ENCODE measurements around the gene CADM4. TPM values are rescaled to one million over a fixed set of nuclear protein-coding genes. Genes with fewer than 3 reads are reported as not detected.

Gene CADM4
- total RNA-seq, 1 experiment from 2014 or later, result 17.5 TPM

DNA sequence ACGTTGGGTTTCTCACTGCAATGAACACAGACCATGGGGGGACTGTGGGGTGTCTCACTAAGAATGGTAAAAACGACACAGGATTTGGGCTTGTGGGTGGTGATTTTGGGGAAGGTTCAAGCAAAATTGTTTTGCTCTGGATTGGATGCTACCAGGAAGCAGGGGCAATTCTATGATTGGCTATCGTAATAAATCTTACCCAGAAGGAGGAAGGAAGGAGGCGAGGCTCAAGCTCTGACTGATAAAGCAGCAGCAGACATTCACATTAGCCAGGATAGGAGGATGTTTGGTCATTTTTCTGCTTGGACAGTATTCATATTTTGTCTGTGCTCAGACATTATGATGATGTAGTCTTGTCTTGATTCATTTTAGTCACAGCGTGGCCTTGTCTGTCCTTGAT lies 41.8 kb downstream of the CADM4 start:
- Mint-ChIP-seq H3K9me3 (ENCODE audit: low read depth, unreplicated experiment) (no peaks in the 10 kb centered on the region), H3K27ac (ENCODE audit: unreplicated experiment) (no peak overlapping the region), H3K36me3 (ENCODE audit: insufficient read depth, unreplicated experiment) (peaks cover 60% of the 10 kb centered on the region), H3K27me3 (ENCODE audit: unreplicated experiment) (no peaks in the 10 kb centered on the region), H3K4me3 (ENCODE audit: low read depth, unreplicated experiment) (peak overlapping the region; percentile 99), H3K4me1 (ENCODE audit: low read depth, unreplicated experiment) (peaks cover 31% of the 10 kb centered on the region)
- BruUV-seq (replicated peaks), result no TSS peak
- CTCF ChIA-PET, result no interaction called here
- intact Hi-C loops (cut with micrococcal nuclease; ENCODE audit: unreplicated experiment), result no loop called here
- no peak for DNase-seq
- TF ChIP-seq, protein P1, sequence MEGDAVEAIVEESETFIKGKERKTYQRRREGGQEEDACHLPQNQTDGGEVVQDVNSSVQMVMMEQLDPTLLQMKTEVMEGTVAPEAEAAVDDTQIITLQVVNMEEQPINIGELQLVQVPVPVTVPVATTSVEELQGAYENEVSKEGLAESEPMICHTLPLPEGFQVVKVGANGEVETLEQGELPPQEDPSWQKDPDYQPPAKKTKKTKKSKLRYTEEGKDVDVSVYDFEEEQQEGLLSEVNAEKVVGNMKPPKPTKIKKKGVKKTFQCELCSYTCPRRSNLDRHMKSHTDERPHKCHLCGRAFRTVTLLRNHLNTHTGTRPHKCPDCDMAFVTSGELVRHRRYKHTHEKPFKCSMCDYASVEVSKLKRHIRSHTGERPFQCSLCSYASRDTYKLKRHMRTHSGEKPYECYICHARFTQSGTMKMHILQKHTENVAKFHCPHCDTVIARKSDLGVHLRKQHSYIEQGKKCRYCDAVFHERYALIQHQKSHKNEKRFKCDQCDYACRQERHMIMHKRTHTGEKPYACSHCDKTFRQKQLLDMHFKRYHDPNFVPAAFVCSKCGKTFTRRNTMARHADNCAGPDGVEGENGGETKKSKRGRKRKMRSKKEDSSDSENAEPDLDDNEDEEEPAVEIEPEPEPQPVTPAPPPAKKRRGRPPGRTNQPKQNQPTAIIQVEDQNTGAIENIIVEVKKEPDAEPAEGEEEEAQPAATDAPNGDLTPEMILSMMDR (IDR thresholded peaks at IDR 0.05; ENCODE audit: unreplicated experiment), result no peak

DNA sequence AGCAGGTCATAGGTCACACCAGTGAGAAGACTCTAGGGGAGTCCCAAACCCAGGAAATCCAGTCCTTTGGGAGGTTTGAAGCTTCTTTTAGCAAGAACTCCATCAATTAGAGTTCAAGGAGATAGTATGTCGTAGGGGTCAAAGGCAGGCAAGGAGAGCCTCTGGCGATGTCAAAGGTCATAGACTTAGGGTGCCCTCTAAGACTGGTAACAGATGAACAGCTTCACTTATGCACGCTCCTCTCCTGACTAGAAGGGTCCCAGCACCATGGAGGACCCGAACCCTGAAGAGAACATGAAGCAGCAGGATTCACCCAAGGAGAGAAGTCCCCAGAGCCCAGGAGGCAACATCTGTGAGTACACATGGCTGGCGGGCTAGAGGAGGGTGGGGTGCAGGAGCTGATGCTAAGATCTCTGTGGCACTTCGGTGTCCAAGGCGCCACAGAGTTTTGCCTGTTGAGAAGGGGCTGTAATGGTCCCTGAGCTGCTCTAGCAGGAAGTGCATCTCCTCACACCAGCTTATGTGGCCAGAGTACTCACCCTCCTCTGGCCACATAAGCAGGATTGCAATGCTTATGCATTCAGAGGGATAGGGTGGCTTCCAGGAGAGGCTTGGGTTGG lies 42.7 kb downstream of the CADM4 start:
- intact Hi-C loops (cut with micrococcal nuclease; ENCODE audit: unreplicated experiment), result no loop called here
- no peak for DNase-seq
- BruUV-seq (replicated peaks), result no TSS peak
- H3K4me1 Mint-ChIP-seq (ENCODE audit: low read depth, unreplicated experiment), result peaks cover 31% of the 10 kb centered on the region
- H3K36me3 Mint-ChIP-seq (ENCODE audit: insufficient read depth, unreplicated experiment), result peaks cover 58% of the 10 kb centered on the region
- H3K9me3 Mint-ChIP-seq (ENCODE audit: low read depth, unreplicated experiment), result no peaks in the 10 kb centered on the region
- TF ChIP-seq, protein P1 (IDR thresholded peaks at IDR 0.05; ENCODE audit: unreplicated experiment), result no peak
- no peaks in the 10 kb centered on the region for H3K27me3 Mint-ChIP-seq (ENCODE audit: unreplicated experiment)
- CTCF ChIA-PET, result interaction anchor here (0.5 to 1.5 kb wide), 5 partner anchors 65 to 1020 kb away, joined by 3 to 8 read pairs (median 3); no protein-coding TSS in a partner anchor
- peak overlapping the region; percentile 99 for H3K4me3 Mint-ChIP-seq (ENCODE audit: low read depth, unreplicated experiment)
- H3K27ac Mint-ChIP-seq (ENCODE audit: unreplicated experiment), result peak overlapping the region; percentile 98

DNA sequence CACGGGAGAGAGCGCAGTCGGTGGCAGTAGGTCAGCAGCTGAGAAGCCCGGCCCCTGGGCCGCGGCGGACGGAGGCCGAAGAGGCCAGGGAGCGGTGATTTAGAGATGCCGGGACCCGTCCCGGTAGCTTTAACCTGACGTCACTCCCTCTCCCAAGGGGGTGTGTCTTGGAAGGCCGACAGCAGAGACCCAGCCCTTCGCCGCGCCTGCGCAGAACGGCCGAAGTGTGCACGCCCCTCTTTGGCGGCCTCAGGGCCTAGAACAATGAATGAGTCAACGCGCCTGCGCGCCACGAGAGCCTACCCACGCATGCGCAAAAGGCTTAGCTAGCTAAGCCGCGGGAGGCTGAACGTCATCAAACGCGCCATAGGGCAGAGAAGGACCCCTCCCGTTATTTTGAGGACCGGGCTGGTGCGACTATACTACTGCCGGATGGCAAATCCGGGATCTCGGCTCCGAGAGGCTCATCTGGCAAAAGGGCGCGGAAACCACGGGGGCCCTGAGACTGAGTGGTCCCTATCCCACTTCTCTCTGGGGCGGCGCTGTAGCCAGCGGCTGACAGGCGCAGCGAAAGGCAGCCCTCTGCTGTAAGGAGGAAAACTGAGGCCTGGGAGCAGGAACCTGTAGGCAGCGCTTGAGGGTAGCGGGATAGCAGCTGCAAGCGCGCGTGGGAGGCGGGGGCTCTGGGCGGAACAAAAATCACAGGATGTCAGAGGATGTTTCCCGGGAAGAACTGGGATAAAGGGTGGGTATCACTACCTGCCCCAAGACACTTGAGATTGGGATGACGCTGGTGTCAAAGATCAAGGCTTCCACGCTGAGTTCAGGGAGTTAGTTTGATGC lies 43.4 kb downstream of the CADM4 start, which contains the start of the genes IRGQ and ZNF576:
Gene IRGQ, minus strand, starts transcription at position 136 of the 843 bp plus-strand sequence. CDS start 796 bp downstream, outside the sequence.
Gene ZNF576, plus strand, starts transcription at position 597 of the 843 bp plus-strand sequence. CDS start 514 bp downstream, outside the sequence.
- CTCF ChIA-PET, result interaction anchor here (0.8 to 1.6 kb wide), 14 partner anchors 9 to 213 kb away, joined by 3 to 10 read pairs (median 4); partner anchors contain the start of genes PINLYP, PLAUR and XRCC1
- peak within 1 kb of the TSS; percentile 98 for H3K27ac Mint-ChIP-seq (ENCODE audit: unreplicated experiment)
- TF ChIP-seq, protein P1 (IDR thresholded peaks at IDR 0.05; ENCODE audit: unreplicated experiment), result no peak
- DNase-seq, result peak; percentile 100
- H3K27me3 Mint-ChIP-seq (ENCODE audit: unreplicated experiment), result no peaks in the 10 kb centered on the region
- H3K4me1 Mint-ChIP-seq (ENCODE audit: low read depth, unreplicated experiment), result peaks cover 31% of the 10 kb centered on the region
- no peaks in the 10 kb centered on the region for H3K9me3 Mint-ChIP-seq (ENCODE audit: low read depth, unreplicated experiment)
- H3K4me3 Mint-ChIP-seq (ENCODE audit: low read depth, unreplicated experiment), result peak within 1 kb of the TSS; percentile 99
- no TSS peak for BruUV-seq (replicated peaks)
- peaks cover 59% of the 10 kb centered on the region for H3K36me3 Mint-ChIP-seq (ENCODE audit: insufficient read depth, unreplicated experiment)
- intact Hi-C loops (cut with micrococcal nuclease; ENCODE audit: unreplicated experiment), result no loop called here

DNA sequence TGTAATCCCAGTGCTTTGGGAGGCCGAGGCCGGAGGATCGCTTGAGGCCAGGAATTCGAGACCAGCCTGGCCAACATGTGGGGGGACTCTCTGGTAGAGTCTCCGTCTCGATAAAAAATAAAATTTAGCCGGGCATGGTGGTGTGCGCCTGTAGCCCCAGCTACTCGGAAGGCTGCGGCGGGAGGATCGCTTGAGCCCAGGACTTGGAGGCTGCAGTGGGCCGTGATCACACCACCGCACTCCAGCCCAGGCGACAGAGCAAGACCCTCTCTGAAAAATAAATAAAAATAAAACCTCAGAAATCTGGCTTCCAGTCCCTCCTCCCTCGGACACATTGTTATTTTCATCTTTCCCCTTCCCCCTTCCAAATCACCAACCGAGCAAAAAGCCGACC lies 44.0 kb downstream of the CADM4 start:
- peaks cover 65% of the 10 kb centered on the region for H3K36me3 Mint-ChIP-seq (ENCODE audit: insufficient read depth, unreplicated experiment)
- TF ChIP-seq, protein P1 (IDR thresholded peaks at IDR 0.05; ENCODE audit: unreplicated experiment), result no peak
- peak overlapping the region; percentile 99 for H3K4me3 Mint-ChIP-seq (ENCODE audit: low read depth, unreplicated experiment)
- H3K4me1 Mint-ChIP-seq (ENCODE audit: low read depth, unreplicated experiment), result peaks cover 31% of the 10 kb centered on the region
- no peaks in the 10 kb centered on the region for H3K27me3 Mint-ChIP-seq (ENCODE audit: unreplicated experiment)
- intact Hi-C loops (cut with micrococcal nuclease; ENCODE audit: unreplicated experiment), result no loop called here
- no peaks in the 10 kb centered on the region for H3K9me3 Mint-ChIP-seq (ENCODE audit: low read depth, unreplicated experiment)
- BruUV-seq (replicated peaks), result TSS peak; percentile 89
- CTCF ChIA-PET, result interaction anchor here (0.8 to 1.6 kb wide), 13 partner anchors 10 to 214 kb away, joined by 3 to 10 read pairs (median 4); partner anchors contain the start of gene PLAUR
- peak; percentile 26 for DNase-seq
- peak overlapping the region; percentile 98 for H3K27ac Mint-ChIP-seq (ENCODE audit: unreplicated experiment)

Measured in Calu3 (cell line).